Smooth muscle cell (in vitro differentiated cells): ENCODE data around the gene ETV5. TPM values are rescaled to one million over a fixed set of nuclear protein-coding genes. Genes with fewer than 3 reads are reported as not detected.
A peak's percentile ranks its signal among the peaks of the same experiment; 100 is the strongest.

Experiments
- DNase-seq: peaks from one replicate; lab custom pipeline; 2025; ENCODE audit not compliant: unreplicated experiment; lab: John Stamatoyannopoulos, UW
- H2AFZ ChIP-seq: fragments of 200-600 bp; sonication (generic); 2 replicates; pipeline ENCODE4 v1.6.0; 2016; ENCODE audit warnings: antibody characterized with exemption, low read depth, mild to moderate bottlenecking
- H3F3A ChIP-seq: fragments of 200-600 bp; sonication (generic); 2 replicates; pipeline ENCODE4 v1.6.0; 2017; ENCODE audit warnings: antibody characterized with exemption, low read depth
- H3K27ac ChIP-seq: fragments of 200-600 bp; sonication (generic); 2 replicates; pipeline ENCODE4 v1.5.1; 2016; ENCODE audit warnings: low read depth, mild to moderate bottlenecking
- H3K27me3 ChIP-seq: fragments of 200-600 bp; sonication (generic); 2 replicates; pipeline ENCODE4 v1.6.1; 2016; ENCODE audit warnings: low read depth, mild to moderate bottlenecking
- H3K36me3 ChIP-seq: fragments of 200-600 bp; sonication (generic); 2 replicates; pipeline ENCODE4 v1.5.1; 2016; ENCODE audit warnings: low read depth
- H3K4me1 ChIP-seq: fragments of 200-600 bp; sonication (generic); 2 replicates; pipeline ENCODE4 v1.5.1; 2016; ENCODE audit warnings: low read depth
- H3K4me2 ChIP-seq: fragments of 200-600 bp; sonication (generic); 2 replicates; pipeline ENCODE4 v1.6.0; 2016; ENCODE audit warnings: mild to moderate bottlenecking
- H3K4me3 ChIP-seq: fragments of 200-600 bp; sonication (generic); 2 replicates; pipeline ENCODE4 v1.5.1; 2016; ENCODE audit warnings: mild to moderate bottlenecking
- H3K79me2 ChIP-seq: fragments of 200-600 bp; sonication (generic); 2 replicates; pipeline ENCODE4 v1.6.0; 2016; ENCODE audit warnings: low read depth, mild to moderate bottlenecking
- H3K9ac ChIP-seq: fragments of 200-600 bp; sonication (generic); 2 replicates; pipeline ENCODE4 v1.6.0; 2016; ENCODE audit warnings: low read depth
- H3K9me3 ChIP-seq: fragments of 200-600 bp; sonication (generic); replicated peaks from 2 replicates; pipeline ENCODE4 v1.5.1; 2016; ENCODE audit warnings: low read depth
- H4K20me1 ChIP-seq: fragments of 200-600 bp; sonication (generic); 2 replicates; pipeline ENCODE4 v1.6.0; 2016; ENCODE audit warnings: low read depth
- whole genome bisulfite sequencing: methylation state at CpG from one replicate; pipeline ENCODE4 v1.1.7; 2016; ENCODE audit warnings: low lambda C conversion rate; 5-methylcytosine and 5-hydroxymethylcytosine counted together
- polyA plus RNA-seq: library from polyadenylated mRNA; unstranded; fragments of >200 nt; fragmentation: Nextera tagmentation; extraction: Ambion mirVana; gene quantifications from 2 replicates; pipeline ENCODE4 v1.2.1, GENCODE V29; 2016
- total RNA-seq: library from RNA; depleted of rRNA; stranded (reverse); fragments of >200 nt; gene quantifications from 2 replicates; pipeline ENCODE4 v1.2.3, GENCODE V29; 2014
- TF ChIP-seq, protein P1 (sequence below): fragments of 200-600 bp; sonication (generic); IDR thresholded peaks from 2 replicates; pipeline ENCODE4 v1.5.1; 2017; ENCODE audit warnings: borderline replicate concordance, mild to moderate bottlenecking, antibody characterized with exemption; ENCODE audit not compliant: insufficient read depth, poor library complexity, severe bottlenecking

The ETV5 gene
- total and polyA plus RNA-seq, 2 experiments from 2014 or later = 32.6 to 51.8 TPM

DNA sequence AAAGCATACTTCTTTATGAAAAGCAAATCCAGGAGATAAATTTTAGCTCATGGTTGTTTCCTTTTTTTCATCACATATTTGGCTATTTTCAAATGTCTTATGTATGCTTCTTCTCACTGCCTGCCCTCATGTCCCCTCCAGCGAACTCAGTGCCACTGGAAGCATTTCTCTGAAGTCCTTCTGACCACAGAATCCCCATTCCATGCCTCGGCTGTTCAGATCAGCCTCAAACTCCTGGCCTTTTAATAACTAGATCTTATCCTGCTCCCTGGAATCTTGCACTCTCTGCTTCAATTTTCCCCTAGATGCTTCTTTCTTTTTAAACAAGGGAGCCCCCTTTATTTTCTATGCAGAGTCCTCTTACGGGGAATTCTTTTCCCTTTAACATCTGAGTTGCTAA lies 10.1 kb downstream of the ETV5 start:
- H3K9ac ChIP-seq = no peak overlapping the region
- H3K27ac ChIP-seq = peak overlapping the region; percentile 30

DNA sequence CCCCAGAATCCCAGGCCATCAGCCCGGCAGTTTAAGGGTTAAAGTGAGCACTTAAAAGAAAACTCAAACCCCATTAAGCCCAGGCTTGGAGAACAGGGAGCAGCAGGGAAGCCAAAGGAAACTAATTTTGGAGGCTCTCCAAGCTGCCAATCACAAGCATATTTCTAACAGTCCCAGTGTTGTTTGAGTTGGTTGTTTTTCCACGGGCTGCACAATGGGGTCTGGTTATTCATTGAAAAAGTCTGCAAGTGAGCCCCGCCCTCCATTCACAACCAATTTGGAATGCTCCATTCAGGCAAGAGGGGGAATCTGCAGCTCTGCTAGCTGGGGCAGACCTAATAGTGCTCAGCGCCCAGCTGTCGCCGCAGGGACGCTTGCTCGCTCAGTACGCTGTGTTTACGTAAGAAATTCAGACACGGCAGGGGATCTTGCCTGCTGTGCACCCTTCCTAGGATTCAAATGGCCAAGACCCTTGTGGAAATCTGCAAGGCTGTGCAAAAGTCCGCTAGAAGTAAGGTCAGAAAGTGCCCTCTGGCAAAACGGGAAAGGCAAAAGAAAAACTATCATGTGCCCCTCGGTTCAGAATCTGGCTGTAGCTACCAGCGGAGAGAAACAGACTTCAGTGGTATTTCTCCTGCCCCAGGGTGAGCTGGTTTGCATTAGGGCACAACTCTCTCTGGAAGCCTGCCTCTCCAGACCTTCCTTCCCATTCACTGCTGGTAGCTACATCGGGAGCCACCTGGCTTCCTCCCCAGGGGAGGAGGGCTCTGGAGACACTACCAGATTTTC lies 11.0 kb downstream of the ETV5 start:
- peak overlapping the region; percentile 54 for H3K4me3 ChIP-seq
- WGBS = 1% methylated on average over 16 of the region's 16 CpGs
- H3K36me3 ChIP-seq = no peaks in the 10 kb centered on the region
- H3K79me2 ChIP-seq = peaks cover 5% of the 10 kb centered on the region
- peak overlapping the region; percentile 88 for H3K4me2 ChIP-seq
- H3F3A ChIP-seq = peaks cover 18% of the 10 kb centered on the region
- no peak overlapping the region for H2AFZ ChIP-seq
- TF ChIP-seq, protein P1, sequence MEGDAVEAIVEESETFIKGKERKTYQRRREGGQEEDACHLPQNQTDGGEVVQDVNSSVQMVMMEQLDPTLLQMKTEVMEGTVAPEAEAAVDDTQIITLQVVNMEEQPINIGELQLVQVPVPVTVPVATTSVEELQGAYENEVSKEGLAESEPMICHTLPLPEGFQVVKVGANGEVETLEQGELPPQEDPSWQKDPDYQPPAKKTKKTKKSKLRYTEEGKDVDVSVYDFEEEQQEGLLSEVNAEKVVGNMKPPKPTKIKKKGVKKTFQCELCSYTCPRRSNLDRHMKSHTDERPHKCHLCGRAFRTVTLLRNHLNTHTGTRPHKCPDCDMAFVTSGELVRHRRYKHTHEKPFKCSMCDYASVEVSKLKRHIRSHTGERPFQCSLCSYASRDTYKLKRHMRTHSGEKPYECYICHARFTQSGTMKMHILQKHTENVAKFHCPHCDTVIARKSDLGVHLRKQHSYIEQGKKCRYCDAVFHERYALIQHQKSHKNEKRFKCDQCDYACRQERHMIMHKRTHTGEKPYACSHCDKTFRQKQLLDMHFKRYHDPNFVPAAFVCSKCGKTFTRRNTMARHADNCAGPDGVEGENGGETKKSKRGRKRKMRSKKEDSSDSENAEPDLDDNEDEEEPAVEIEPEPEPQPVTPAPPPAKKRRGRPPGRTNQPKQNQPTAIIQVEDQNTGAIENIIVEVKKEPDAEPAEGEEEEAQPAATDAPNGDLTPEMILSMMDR = no peak
- H4K20me1 ChIP-seq = peaks cover 29% of the 10 kb centered on the region
- no peaks in the 10 kb centered on the region for H3K9me3 ChIP-seq
- DNase-seq = peak; percentile 22
- peak overlapping the region; percentile 30 for H3K27ac ChIP-seq
- no peaks in the 10 kb centered on the region for H3K27me3 ChIP-seq
- H3K4me1 ChIP-seq = peaks cover 35% of the 10 kb centered on the region
- peak overlapping the region; percentile 8 for H3K9ac ChIP-seq

More for the DNA sequence above, 10.1 kb downstream of the ETV5 start:
- H3K4me3 ChIP-seq = no peak overlapping the region
- no peaks in the 10 kb centered on the region for H3K27me3 ChIP-seq
- peaks cover 5% of the 10 kb centered on the region for H3K79me2 ChIP-seq
- H3K9me3 ChIP-seq = no peaks in the 10 kb centered on the region
- H3K4me2 ChIP-seq = peak overlapping the region; percentile 88
- peaks cover 35% of the 10 kb centered on the region for H3K4me1 ChIP-seq
- H2AFZ ChIP-seq = no peak overlapping the region
- peaks cover 23% of the 10 kb centered on the region for H3F3A ChIP-seq
- no peak for DNase-seq
- peaks cover 38% of the 10 kb centered on the region for H4K20me1 ChIP-seq
- no peaks in the 10 kb centered on the region for H3K36me3 ChIP-seq
- WGBS = 27% methylated on average over 3 of the region's 3 CpGs
- TF ChIP-seq, protein P1 = no peak

DNA sequence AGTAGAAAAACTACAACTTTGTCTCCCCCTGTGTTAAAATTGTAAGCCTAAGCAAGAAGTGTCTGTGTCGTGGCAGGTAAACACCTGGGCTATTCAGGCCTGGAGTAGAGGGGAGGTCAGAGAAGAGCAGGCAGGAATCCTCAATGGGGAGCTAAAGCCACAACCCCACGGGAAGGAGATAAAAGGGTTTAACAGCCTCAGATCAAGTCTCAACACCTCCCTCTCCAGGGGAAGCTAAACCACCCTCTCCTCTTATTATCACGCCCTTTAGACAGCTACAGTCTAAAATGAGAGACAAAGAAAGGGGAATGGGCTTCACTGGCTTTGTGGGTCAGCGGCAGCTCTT lies 11.6 kb downstream of the ETV5 start:
- Histone ChIP-seq H2AFZ (no peak overlapping the region), H3K4me2 (peak overlapping the region; percentile 88), H3K27ac (peak overlapping the region; percentile 30), H3K9ac (peak overlapping the region; percentile 8), H4K20me1 (peaks cover 27% of the 10 kb centered on the region), H3K4me3 (peak overlapping the region; percentile 54), H3F3A (peaks cover 18% of the 10 kb centered on the region), H3K79me2 (peaks cover 5% of the 10 kb centered on the region), H3K36me3 (no peaks in the 10 kb centered on the region), H3K9me3 (no peaks in the 10 kb centered on the region), H3K4me1 (peaks cover 35% of the 10 kb centered on the region), H3K27me3 (no peaks in the 10 kb centered on the region)
- no peak for DNase-seq
- TF ChIP-seq, protein P1 = no peak
- 13% methylated on average over 4 of the region's 4 CpGs for WGBS

DNA sequence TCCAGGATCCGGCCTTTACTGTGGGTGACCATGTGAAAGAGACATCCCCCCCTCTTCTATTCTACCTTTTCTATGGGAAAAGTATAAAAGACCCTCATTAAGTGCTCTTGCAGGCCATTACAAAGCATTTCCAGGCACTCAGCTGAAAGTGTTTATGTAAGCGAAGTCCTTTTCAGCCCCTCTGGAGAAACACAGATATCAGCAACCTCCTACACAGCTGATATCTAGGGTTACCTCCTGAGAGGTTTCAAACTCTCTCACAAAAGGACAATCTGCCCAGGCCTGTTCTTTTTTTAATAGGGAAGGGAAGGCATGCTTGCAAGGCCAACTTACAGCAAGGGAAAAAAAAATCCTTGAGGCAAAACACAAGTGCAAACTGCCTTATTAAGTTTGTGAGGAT lies 12.6 kb downstream of the ETV5 start:
- WGBS = 61% methylated on average over 2 of the region's 2 CpGs
- no peak for DNase-seq
- Histone ChIP-seq H3K36me3 (no peaks in the 10 kb centered on the region), H4K20me1 (peaks cover 24% of the 10 kb centered on the region), H3K27me3 (no peaks in the 10 kb centered on the region), H3K4me1 (peaks cover 35% of the 10 kb centered on the region), H3K27ac (no peak overlapping the region), H2AFZ (no peak overlapping the region), H3K9ac (no peak overlapping the region), H3K79me2 (no peaks in the 10 kb centered on the region), H3K4me3 (no peak overlapping the region), H3F3A (peaks cover 18% of the 10 kb centered on the region), H3K4me2 (peak overlapping the region; percentile 88), H3K9me3 (no peaks in the 10 kb centered on the region)
- TF ChIP-seq, protein P1 = no peak
